Raji (cell line): ENCODE measurements around the gene PEAK1.

Source experiments
- POLR2A ChIP-seq: IDR thresholded peaks from 2 replicates; pipeline ENCODE4 v1.6.1; 2011; ENCODE audit warnings: low read depth, low read length, control low read depth; ENCODE audit not compliant: insufficient read depth

Gene PEAK1

DNA sequence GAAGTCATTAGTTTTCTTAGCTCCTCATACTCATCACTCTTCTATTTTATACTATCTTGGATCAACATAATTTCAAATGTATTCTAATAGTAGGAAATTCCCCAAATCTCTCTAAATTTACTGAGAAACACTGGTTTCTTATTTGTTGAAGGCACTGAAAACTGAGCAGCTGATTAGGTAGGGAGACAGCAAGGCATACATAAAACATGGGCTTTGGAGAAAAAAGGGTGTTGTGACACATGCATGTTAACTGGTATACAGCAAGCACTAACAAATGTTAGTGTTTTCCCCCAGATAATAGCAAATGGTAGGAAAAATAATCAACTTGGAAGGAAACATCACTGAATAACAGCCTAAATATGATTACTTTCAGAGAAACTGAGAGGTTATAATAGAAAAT, 223.5 kb downstream of the PEAK1 start:
- TF ChIP-seq POLR2A: no peak

DNA sequence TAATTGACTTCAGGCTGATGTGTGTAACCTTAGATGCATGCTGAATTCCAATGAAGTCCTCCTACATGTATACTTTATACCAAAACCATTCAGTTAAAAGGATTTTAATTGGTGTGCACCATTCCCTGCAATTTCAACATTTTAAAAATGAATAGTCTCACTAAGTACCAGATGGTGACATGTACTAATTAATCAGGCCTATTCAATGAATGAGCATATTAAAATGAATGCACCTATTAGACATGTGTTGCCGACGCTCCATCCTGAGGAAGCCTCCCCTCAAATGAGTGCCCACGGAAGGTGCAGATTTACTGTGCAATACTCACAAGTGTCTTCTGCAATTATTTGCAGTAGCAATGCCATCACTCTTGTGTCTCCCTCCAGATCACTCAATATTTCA, 224.3 kb downstream of the PEAK1 start:
- TF ChIP-seq POLR2A: no peak

DNA sequence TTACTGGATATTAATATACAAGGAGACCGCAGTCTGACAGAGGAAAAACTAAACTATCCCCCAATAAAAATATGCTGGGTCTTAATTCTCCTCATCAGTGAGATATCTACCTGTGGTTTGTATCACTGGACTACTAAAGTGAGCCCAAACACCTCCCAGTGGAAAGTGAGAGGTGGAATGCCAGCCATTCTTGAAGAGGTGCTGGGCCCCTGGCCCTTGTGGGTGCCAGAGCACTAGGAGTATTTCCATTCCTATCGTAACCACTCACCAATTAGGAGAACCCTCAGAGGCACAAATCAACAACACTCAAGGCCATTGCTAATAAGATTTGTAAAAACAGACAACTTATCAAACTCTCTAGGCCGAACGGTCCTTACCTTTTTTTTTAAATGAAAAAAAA, 227.5 kb downstream of the PEAK1 start:
- TF ChIP-seq POLR2A: no peak

DNA sequence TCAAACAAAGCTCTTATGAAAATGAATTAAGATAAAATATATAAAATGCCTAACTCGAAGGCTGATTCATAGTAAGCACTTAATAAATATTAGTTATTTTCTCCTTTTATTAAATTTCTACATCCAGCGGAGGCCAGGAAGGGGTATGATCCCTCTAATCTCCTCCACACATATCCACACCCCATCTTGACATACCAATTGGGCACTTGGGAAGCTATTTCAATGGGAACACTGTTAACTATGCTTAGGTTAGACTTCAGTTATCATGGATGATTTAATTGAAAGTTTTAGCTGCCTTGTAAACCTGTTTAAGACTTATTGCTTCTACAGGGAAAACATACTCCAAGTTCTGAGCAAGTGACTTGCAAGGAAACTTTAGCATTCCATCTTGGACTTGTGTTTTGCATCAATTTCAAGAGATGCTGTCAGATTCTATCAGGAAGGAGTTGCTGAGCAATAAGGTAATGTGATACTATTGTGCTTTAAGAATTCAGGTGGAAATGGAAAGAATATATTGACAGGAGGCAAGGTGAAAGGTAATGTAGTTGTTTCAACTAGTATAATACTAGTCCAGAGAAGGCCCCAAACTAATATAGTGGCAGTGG, 228.6 kb downstream of the PEAK1 start:
- TF ChIP-seq POLR2A: no peak

DNA sequence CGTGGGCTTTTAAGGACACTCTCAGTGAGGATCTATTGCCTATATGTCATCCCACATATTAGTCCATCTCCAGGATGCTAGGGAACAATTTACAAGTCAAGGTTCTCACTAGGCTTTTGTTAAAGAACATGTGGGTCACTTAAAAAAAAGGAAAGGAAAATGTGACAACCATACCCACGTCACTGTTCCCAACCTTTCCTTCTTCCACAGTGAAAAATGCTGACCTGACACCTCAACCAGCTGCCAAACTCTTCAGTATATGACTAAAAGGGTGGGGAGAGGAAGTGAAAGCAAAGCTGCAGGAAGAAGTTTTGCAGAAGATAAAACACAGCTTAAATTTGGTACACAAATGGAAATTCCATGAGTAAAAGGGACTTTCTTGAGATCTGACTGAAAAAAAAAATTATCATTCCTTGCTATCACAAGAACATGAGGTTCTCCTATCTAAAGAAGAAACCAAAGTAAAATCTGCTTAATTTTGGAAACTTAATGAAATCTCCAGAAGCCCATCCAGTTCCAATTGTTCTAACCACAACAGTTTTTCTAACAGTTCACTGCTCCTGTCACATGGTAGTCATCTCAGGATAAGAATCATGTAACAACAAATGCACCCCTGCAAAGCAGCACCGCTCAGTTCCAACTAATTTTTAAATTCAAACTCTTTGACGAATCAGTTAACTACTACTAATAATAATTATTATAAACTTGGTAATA, 232.0 kb downstream of the PEAK1 start:
- TF ChIP-seq POLR2A: no peak

DNA sequence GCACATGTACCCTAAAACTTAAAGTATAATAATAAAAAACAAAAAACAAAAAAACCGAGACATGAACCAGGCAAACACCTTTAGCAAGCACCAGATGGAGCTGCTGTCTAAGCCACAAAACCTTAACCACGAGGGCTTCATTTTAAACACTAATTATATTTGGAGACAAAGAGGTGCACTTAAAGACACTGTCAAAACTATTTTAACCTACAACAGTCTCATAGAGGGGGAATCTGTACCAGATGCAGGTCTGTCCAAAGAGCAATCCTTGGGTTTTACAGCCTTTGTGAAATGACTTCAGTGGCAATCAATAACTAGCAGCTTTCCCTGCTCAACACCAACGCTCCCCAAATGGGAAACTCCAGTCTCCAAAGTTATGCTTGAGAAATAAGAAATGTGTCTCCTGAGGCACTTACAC, 233.3 kb downstream of the PEAK1 start:
- no peak for TF ChIP-seq POLR2A

DNA sequence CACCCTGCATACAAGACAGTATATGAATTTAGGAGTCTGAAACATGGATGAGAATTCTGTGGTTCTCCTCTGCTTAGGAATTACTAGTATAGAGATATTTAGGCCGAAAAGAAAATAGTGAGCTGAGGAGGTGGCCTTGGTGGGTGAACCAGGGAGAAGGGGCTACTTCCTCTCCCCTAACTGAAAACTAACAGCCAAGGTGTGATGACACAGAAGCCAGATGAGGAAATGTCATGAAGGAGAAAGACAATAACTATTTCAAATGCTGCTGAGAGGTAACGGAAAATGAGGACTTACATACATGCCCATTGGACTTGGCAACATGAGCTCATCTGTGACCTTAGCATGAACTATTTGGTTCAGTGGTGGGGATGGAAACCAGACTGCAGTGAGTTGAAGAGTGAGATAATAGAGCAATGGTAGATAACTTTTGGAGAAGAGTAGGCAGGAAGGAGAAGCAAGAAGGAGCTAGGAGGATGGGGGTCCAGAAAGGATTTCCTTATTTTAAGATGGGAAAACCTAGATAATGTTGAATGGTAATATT, 234.6 kb downstream of the PEAK1 start:
- TF ChIP-seq POLR2A: no peak

DNA sequence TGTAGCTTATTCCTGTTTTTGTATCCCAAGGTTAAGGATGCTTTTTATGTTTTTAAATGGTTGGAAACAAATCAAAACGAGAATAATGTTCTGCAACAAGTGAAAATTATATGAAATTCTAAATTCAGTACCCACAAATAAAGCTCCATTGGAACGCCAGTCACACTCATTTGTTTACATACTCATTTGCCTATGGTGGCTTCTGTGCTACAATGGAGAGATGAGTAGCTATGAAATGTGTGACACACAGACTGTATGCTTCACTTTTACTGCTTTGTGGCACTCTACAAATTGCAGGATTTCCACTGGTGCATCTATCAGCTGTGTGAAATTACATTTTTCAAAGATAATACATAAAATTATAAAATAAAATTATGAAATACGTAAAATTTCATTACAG, 236.8 kb downstream of the PEAK1 start:
- TF ChIP-seq POLR2A: no peak

DNA sequence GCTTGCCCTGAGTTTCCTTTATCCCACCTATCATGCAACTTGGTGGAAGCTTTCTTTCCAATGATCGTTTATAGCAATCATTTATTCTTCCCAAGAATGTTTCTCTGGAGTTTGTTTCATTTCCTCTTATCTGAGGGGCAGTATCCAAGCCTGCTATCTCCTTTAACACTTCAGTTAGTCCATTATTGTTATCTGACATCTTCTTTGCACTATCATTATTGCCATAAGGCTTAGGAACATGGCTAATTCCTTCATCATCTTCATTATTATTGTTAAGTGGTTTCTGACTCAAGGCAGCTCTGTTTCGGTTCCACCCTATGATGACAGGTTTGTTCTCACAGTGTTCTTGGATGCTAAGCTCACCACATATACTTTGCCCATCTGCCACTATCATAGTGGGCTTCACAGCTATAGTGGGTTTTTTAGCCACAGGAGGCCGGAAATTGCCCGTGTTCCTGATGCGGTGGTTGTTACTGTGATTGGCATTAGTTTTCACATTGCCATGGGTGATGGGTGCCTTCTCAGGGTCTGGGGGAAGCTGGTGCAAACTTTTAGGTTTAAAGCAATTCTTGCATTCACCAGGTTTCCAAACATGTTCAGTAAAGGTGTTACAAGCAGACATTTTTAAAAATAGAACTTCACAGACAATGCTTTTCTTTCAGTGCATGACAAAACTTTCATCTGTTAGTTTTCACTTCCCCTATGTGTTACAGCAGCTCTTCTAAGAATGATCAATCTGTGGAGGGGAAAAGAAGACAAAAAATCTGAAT, 238.4 kb downstream of the PEAK1 start:
- no peak for TF ChIP-seq POLR2A

DNA sequence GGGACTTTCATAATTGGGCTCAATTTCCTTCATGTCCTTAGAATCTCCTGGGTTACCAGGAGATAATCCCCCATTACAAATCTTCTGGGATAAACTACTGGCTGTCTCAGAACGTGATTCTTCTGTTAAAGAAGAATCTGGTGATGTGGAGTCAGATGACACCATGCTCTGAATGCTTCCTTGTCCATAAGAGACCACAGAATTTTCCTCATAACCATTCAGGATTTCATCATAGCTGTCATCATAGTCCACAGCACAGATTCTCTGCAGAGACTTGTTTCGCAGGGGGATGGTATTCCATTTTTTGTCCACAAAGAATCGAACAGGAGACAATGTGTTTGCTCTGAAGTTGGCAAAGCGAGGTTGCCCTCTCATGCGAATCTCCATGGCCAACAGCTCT, 239.1 kb downstream of the PEAK1 start:
- TF ChIP-seq POLR2A: no peak

DNA sequence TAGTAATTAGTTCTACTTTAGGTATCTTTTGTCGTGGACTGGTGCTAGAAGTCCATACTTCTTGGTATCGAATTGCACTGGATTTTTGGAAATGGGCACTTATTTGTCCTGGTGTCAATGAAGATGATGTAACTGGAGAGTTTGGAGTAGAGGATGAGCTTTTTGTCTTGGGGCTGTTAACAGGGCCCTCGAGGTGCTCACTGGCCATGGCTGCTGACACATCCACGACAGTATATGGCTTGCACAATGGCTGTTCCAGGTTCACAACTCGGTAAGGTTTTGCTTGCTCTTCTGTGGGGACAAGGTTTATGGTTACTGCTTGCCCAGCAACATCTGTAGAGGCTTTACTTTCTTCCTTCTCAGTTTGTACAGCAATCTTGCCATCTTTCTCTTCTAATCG, 239.6 kb downstream of the PEAK1 start:
- no peak for TF ChIP-seq POLR2A

DNA sequence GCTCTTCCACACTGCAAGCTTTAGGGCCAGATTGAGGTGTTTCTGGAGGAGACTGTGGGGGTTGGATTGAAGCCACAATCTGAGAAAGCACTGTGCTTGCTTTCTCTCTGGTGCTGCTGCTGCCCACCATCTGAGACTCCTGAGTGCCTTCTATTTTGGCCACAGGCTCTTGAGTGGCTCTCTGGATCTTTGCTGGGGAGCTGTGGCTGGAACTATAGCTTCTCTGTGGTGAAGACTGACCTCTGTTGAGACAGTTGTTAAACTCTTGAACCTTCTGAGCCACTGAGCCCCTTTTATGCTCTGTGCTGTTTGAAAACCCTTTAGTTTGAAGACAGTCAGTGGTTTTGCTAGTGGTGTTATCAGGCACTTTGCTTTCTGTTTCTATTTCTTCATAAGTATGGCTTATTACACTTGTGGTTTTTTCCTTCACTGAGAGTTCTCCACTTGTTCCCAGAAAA, 240.3 kb downstream of the PEAK1 start:
- no peak for TF ChIP-seq POLR2A

DNA sequence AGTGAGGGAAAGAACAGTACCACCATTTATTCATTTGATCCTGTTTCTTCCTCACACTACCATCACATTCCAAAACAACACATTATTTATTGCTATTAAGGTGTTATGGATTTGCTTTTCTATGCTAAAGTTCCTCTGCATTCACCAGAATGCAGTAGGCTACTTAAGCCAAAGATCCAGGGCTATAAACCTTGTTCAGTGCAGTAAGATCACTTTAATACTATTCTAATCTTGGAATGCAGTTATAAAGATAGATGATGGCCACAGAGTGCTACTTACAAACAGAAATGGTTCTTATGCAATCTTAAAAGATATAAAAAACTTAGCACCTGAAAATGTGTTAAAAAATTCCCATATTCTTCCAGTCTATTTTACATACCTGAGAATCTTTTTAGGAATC, 241.5 kb downstream of the PEAK1 start:
- no peak for TF ChIP-seq POLR2A

DNA sequence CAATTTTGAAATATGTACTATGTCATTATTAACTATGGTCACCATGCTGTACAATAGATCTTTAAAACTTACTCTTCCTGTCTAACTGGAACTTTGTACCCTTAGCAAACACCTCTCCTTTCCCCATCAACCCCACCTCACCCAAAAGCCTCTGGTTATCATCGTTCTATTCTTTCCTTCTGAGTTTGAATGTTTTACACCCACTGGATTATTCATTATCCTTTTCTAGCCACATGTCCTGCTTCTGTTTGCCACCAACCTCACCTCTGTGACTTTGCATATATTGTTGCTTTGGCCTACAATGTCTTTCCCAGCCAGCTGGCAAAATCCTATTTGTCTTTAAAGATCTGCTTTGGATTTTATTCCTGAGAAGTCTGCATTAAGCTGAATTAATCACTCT, 246.4 kb downstream of the PEAK1 start:
- TF ChIP-seq POLR2A: no peak

DNA sequence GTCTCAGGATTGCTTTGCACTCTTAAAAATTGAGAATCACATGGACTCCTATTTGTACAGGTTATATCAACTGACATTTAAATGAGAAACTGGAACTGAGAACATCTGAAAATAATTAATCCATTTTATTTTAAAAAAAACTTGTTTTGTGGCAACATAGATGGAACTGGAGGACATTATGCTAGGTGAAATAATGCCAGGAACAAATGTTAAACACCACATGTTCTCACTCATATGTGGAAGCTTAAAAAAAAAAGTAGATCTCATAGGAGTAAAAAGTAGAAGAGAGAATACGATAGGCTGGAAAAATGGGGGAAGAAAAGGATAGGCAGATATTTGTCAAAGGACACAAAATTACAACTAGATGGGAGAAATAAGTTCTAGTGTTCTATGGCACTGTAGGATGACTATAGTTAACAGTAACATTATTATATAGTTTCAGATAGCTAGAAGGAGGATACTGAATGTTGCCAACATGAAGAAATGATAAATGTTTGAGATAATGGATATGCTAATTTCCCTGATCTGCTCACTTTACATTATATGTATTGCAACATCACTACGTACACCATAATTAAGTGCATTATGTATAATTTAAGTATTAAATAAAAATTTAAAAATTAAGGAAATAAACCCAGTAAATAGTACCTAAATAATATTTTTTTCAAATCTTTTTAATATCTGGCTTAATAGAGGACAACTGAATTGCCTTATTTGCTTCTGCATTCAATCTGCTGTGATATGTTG, 248.5 kb downstream of the PEAK1 start:
- TF ChIP-seq POLR2A: no peak

DNA sequence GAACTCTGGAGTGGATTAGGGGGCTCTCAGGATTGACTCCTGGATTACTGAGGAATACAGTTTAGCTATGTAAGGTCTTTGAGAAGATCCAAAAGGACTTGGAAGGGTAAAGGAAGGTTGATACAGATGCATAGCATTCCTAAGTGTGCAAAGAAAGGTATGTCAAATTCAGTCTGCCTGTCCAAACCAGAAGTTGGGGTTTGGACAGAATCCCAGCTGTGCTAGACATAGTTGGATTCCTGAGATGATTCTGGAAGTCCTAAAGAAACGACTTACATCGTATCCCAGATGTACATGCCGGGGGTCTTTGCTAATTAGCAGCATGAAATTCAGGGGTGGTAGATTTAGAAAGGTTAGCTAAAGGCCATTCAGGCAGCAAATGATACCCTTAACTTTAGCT, 251.3 kb downstream of the PEAK1 start:
- TF ChIP-seq POLR2A: no peak

DNA sequence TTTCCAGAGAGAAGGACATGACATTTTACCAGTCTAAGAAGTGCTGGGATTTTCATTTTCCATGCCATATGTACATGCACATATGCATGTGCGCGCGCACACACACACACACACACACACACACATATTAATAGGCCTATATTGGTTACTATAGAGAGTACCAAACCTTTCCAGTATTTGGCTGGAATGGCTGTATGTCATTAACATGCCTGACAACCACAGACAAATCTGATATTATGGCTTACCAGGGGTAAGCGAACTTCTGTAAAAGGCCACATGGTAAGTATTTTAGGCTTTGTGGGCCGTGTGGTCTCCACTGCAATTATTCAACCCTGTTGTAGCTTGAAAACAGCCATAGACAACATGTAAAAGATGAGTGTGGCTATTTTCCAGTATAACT, 251.8 kb downstream of the PEAK1 start:
- no peak for TF ChIP-seq POLR2A
